Neural cell (in vitro differentiated cells): Measurements from ENCODE around the gene AARS2.

Experiments used
- EP300 ChIP-seq: fragments of 450-650 bp; conservative IDR thresholded peaks from 2 replicates; pipeline ENCODE4 v1.6.1; 2014; ENCODE audit warnings: antibody characterized with exemption, mild to moderate bottlenecking, moderate library complexity; ENCODE audit not compliant: poor library complexity, severe bottlenecking
- EZH2 ChIP-seq: fragments of 200-600, 300-800 bp; shearing (Covaris generic), sonication (generic); IDR thresholded peaks from 2 replicates; pipeline ENCODE4 v1.6.1; 2014; ENCODE audit warnings: antibody characterized with exemption, low read length, borderline replicate concordance, mild to moderate bottlenecking; ENCODE audit not compliant: insufficient read depth, poor library complexity, severe bottlenecking
- MXI1 ChIP-seq: fragments of 450-650 bp; conservative IDR thresholded peaks from 2 replicates; pipeline ENCODE4 v1.6.1; 2014; ENCODE audit warnings: antibody characterized with exemption, mild to moderate bottlenecking; ENCODE audit not compliant: poor library complexity, severe bottlenecking
- POLR2AphosphoS5 ChIP-seq: IDR thresholded peaks from 2 replicates; pipeline ENCODE4 v1.6.1; 2012
- RAD21 ChIP-seq: fragments of 450-650 bp; conservative IDR thresholded peaks from 2 replicates; pipeline ENCODE4 v1.6.1; 2014; ENCODE audit warnings: antibody characterized with exemption, mild to moderate bottlenecking, moderate library complexity
- SMC3 ChIP-seq: fragments of 450-650 bp; conservative IDR thresholded peaks from 2 replicates; pipeline ENCODE4 v1.6.1; 2014; ENCODE audit warnings: antibody characterized with exemption, mild to moderate bottlenecking, moderate library complexity; ENCODE audit not compliant: poor library complexity
- TF ChIP-seq, protein P1 (sequence below): fragments of 450-650 bp; IDR thresholded peaks from 2 replicates; pipeline ENCODE4 v1.5.1; 2014; ENCODE audit warnings: antibody characterized with exemption, mild to moderate bottlenecking, moderate library complexity; ENCODE audit not compliant: poor library complexity, severe bottlenecking
- TF ChIP-seq, protein P2 (sequence below): IDR thresholded peaks from 2 replicates; pipeline ENCODE4 v1.6.1; 2012; ENCODE audit warnings: borderline replicate concordance

DNA sequence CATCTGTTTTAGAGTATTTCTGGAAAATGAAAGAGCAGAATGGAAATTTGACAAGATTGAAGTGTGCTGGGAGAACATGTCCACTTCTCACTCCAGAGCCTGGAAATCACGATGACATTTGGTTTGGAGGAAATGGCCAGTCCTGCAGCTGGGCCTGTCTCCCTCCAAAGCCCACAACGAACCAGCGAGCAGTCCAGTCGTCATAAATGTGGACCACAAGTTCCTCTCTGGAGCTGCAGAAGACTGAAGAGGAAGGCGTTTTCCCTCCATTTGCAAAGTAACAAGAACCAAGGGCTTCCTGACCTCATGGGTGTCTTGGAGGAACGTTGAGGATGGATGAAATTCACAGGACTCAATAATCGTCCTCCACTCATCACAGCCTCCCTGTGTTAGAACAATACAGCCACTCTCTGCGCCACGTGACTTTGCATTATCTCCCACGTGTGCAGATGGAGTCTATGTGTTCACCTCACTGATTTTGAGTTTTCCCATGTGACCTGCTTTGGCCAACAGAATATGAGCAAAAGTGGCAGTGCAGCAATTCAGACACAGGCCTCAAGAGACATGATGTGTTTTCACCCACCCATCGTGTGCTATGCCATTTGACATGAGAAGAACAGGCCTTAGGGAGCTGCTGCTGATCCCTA lies 20.2 kb upstream of the AARS2 start:
- TF ChIP-seq, protein P1, sequence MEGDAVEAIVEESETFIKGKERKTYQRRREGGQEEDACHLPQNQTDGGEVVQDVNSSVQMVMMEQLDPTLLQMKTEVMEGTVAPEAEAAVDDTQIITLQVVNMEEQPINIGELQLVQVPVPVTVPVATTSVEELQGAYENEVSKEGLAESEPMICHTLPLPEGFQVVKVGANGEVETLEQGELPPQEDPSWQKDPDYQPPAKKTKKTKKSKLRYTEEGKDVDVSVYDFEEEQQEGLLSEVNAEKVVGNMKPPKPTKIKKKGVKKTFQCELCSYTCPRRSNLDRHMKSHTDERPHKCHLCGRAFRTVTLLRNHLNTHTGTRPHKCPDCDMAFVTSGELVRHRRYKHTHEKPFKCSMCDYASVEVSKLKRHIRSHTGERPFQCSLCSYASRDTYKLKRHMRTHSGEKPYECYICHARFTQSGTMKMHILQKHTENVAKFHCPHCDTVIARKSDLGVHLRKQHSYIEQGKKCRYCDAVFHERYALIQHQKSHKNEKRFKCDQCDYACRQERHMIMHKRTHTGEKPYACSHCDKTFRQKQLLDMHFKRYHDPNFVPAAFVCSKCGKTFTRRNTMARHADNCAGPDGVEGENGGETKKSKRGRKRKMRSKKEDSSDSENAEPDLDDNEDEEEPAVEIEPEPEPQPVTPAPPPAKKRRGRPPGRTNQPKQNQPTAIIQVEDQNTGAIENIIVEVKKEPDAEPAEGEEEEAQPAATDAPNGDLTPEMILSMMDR: no peak
- TF ChIP-seq POLR2AphosphoS5 (no peak), EZH2 (no peak), SMC3 (no peak), EP300 (no peak), RAD21 (no peak), MXI1 (no peak)
- TF ChIP-seq, protein P2, sequence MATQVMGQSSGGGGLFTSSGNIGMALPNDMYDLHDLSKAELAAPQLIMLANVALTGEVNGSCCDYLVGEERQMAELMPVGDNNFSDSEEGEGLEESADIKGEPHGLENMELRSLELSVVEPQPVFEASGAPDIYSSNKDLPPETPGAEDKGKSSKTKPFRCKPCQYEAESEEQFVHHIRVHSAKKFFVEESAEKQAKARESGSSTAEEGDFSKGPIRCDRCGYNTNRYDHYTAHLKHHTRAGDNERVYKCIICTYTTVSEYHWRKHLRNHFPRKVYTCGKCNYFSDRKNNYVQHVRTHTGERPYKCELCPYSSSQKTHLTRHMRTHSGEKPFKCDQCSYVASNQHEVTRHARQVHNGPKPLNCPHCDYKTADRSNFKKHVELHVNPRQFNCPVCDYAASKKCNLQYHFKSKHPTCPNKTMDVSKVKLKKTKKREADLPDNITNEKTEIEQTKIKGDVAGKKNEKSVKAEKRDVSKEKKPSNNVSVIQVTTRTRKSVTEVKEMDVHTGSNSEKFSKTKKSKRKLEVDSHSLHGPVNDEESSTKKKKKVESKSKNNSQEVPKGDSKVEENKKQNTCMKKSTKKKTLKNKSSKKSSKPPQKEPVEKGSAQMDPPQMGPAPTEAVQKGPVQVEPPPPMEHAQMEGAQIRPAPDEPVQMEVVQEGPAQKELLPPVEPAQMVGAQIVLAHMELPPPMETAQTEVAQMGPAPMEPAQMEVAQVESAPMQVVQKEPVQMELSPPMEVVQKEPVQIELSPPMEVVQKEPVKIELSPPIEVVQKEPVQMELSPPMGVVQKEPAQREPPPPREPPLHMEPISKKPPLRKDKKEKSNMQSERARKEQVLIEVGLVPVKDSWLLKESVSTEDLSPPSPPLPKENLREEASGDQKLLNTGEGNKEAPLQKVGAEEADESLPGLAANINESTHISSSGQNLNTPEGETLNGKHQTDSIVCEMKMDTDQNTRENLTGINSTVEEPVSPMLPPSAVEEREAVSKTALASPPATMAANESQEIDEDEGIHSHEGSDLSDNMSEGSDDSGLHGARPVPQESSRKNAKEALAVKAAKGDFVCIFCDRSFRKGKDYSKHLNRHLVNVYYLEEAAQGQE: no peak
